Stimulated activated CD8-positive, alpha-beta memory T cell treated with anti-CD3 and anti-CD28 coated beads, Interleukin-7, amount 100 ng/mL, for 4 hours (primary cell): ENCODE measurements around the gene NRG3.

ENCODE experiments used
- DNase-seq, 2 donors: peaks; one replicate each; pipeline ENCODE4 v3.0.0-alpha.2; 2020; ENCODE audit warnings: low read depth in 2 of 2

The NRG3 gene

DNA sequence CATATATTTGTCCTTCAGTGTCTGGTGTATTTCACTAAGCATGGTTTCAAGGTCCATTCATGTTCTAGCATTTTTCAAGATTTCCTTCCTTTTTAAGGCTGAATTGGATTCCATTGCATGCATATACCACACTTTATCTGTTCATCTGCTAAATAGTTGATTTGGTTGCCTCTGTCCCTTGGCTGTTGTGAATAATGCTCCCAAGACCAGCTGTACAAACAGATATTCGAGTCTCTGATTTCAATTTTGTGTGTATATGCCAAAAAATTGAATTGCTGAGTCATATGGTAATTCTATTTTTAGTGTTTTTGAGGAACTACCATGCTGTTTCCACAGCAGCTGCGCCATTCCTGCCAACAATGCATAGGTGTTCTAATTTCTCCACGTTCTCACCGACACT, 216.4 kb downstream of the NRG3 start:
- no peak for DNase-seq

DNA sequence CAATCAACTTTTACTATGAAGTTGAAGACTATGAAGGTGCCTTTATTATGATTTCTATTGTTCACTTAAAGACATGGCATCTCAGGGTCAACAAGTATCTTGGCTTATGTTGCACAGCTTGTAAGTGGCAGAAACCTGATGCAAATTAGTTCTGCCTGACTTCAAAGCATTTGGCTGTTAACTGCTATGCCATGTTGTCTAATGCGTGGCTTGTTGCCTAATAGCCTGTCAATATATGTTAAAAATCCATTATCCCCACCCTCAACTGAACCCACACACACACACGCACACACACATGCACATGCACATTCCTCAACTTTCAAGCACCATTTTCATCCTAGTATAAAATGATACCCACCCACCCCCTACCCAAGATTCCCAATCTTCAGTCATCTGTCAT, 217.1 kb downstream of the NRG3 start:
- DNase-seq = no peak

DNA sequence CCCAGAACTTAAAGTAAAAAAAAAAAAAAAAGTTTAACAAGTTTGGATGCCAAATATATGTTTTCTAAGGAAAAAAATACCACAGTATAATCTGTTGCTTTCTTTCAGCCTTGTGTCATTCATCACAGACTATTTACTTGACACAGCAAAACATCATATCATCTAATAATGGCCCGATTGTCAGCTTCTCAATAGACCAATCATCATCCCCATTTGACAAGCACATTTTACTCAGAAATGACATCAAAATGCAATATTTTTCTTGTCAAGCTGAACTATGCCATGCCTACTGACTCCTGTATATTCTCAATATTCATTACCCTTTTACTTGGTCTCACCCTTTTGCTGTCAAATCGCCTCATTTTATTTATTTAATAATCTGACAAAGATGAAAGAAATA, 249.7 kb downstream of the NRG3 start:
- DNase-seq = no peak

DNA sequence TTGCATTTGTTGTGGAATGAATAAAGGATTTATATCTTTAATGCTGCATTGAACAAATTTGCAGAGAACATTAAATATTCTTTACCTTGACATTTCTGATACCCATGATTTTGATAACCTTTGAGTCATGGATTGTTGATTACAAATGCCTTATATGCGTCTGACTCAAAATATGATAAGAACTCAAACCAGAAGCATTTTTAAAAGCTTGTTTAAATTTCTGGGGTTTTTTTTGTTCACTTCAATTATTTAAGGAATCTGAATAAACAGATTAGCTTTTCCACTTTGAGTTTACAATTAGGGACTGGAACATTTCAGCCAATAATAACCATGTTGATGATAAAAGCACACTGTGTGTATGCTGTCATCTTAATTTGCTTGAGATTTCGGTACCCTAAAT, 253.5 kb downstream of the NRG3 start:
- DNase-seq = no peak

DNA sequence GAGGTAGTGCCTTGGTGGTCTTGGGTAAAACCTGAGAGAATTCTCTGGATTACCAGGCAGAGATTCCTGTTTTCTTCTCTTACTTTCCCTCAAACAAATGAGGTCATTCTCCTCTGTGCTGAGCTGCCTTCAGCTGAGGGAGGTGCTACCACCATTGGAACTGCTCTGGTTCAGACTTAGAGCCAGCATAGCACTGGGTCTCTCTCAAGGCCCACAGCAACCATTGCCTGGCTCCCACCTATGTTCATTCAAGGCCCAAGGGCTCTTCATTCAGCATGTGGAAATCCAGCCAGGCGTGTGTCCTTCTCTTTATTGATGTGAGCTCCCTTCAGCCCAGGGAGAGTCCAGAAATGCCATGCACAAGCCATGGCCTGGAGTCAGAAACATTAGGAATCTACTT, 261.1 kb downstream of the NRG3 start:
- no peak for DNase-seq

DNA sequence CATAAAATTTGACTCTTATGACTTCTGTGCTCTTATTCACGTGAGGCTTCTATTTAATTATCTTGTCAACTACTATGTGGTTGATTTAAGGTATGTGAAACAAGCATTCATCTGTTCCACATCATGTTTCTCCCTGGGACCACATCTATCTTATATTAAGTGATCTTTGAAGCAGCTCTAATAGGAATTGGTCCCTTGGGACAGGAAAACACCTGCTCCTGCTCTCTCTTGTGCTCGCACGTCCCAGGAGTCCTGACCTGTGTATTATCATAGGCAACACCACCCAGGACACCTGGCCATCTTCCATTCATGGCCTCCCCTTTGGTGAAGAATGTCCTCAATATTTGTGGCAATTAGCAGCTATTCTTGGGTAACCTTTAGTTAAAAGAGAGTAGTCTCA, 269.2 kb downstream of the NRG3 start:
- no peak for DNase-seq

DNA sequence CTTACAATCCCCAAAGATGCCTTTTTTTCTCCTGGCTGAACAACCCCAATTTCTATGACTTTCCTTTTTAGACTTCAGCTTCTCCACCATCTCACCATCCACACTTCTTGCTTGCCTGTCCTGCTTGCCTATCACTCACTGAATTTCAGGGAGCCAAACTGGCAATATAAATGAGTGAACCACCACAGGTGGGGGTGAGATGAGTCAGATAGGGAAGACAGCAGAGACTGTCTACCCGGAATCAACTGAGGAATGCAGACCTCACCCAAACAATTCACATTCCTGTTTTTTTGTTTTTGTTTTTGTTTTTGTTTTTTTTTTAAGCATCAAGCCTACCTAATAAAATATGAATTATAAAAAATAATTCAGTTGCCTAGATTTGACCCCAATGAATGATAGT, 273.8 kb downstream of the NRG3 start:
- DNase-seq = no peak

DNA sequence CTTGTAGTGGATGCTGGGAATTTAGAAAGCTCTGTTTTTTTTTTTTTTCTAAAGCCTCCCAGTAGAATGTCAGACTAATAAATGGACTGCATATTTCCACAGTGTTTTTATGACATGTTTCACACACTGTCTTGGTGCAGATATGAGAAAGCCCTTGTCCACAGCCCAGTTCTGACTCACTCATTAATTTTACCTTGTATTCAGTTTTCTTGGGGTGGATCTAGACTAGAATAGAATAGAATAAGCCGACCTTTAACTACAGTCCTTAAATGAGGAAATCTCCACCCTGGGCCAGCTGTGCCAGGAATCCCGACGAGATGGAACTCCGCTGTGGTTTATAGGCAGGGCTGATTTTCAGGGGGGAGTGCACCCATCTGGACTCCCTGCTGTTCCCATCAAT, 274.7 kb downstream of the NRG3 start:
- DNase-seq = no peak

DNA sequence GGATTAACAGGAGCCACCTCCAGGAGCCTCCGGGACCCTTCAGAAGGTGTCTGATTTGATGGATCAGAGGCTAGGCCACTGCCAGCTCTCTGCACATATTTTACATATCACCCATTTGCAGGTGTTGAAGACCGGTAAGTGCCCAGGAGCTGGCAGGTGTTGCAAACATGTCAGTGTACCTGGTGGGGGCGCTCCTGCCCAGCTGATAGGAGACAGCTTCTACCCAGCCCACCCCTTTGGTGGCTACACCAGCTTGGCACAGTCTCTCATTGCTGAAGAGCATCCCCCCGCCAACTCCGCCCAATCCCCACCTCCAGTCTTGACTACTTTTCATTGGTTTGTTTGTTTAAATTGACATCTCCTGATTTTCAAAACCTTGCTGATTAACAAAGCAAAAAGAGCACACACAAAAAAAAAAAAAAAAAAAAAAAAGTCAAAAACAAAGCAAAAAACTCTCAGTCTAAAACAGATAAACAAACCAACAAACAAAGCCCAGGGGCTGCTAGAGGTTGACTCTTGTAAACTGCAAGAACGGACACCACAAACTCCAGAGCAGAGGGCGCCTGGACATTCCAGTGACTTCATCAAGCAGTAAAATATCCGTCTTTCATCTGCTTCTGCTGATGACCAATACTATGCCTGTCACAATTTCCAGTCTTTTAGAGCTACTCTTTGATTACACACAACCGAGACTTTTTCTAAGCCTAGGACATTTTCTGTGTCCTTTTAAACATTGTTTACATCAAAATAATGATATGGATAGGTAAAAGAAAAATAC, 275.3 kb downstream of the NRG3 start:
- no peak for DNase-seq

DNA sequence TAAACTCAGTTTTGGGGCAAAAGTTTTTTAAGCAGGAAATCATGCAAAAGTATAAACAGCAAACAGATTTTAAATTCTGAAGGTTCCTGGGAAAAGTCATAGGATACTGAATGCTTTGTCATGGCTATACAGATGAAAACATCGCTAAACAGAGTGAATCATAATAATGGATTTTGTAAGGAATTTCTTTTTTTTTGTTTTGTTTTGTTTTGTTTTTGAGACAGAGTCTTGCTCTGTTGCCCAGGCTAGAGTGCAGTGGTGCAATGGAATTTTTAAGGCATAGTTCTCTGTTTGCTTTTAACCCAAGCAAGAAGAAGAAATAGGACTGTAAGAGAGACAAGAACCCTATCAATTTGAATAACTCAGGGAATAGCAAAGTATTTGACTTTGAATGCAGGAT, 285.3 kb downstream of the NRG3 start:
- DNase-seq = no peak

DNA sequence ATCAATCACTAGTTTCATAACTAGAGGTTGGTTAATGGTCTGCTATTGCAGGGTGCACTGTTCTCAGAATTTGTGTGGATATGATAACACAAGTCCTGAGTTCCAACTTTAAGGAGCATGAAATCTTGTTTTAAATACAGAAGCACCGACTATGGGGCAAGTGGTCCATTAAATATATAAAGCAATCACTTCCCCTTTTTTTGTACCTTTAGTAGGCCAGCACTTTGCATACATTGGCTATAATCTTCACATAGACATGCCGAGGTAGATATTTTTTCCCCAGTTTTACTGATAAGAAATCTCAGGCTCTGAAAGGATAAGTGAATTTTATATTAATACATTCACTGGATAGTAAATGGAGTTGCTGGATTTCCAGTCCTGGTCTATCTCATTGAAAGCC, 286.3 kb downstream of the NRG3 start:
- DNase-seq = no peak

DNA sequence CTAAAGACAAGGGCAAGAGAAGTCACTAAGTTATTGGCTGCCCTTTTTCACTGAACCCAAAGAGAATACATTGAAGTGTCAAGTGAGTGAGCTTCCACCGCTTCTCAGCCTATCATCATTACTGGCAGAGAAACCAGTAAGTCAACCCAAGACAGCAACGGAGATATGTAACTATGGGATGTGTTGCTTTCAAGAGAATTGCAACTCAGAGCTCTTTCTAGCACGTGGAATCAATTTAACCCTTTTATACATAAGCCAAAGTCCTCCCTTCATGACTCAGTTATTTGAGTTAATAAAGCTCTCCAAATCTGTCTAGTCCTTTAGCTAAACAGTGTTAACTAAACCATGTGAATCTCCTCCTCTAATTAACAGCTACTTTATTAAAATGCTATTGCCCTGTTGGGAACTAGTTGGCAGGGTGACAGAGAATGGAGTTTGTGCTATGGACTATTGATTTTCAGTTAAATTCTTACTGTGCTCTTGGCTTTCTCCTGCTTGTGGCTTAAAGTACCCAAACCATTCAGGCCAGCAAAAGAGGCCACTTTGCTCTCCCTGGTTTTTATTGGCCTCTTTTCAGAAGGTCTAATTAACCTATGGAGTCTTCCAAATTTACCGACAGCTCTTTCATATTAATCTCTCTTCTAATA, 287.7 kb downstream of the NRG3 start:
- DNase-seq = no peak

DNA sequence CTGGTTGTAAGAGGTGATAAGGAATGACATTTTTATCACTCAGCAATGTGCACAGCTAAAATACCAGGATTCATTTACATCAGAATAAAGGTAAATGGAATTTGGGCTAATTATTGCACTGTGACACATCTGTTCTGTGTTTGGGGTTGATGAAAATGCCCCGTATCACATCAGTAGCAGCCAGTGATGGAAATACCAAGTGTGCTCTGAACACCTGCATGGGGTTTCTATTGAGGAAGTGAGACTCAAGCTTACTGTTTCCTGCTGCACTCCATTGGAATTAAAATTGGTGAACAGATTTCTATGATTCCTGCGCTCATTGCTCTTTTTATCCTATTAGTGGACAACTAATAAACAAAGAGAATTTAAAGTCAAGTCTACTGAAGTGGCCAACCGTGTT, 296.9 kb downstream of the NRG3 start:
- no peak for DNase-seq

DNA sequence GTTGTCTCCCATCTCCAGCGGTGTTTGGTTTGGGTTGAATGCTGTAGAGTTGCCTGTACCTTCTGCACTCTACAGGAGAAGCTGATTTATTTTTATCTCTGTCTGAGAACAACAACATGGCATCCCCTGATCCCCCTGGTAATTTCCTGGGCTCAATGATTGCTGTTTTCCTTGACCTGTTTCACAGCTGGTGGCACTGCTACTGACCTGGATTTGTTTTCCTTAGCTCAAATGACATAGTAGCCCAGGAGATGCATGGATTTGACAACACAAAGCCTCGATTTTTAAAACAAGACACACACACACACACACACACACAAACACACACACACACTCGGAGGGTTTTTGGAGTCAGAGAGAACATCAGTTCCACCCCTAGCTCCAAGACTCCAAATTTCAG, 301.6 kb downstream of the NRG3 start:
- DNase-seq = no peak

DNA sequence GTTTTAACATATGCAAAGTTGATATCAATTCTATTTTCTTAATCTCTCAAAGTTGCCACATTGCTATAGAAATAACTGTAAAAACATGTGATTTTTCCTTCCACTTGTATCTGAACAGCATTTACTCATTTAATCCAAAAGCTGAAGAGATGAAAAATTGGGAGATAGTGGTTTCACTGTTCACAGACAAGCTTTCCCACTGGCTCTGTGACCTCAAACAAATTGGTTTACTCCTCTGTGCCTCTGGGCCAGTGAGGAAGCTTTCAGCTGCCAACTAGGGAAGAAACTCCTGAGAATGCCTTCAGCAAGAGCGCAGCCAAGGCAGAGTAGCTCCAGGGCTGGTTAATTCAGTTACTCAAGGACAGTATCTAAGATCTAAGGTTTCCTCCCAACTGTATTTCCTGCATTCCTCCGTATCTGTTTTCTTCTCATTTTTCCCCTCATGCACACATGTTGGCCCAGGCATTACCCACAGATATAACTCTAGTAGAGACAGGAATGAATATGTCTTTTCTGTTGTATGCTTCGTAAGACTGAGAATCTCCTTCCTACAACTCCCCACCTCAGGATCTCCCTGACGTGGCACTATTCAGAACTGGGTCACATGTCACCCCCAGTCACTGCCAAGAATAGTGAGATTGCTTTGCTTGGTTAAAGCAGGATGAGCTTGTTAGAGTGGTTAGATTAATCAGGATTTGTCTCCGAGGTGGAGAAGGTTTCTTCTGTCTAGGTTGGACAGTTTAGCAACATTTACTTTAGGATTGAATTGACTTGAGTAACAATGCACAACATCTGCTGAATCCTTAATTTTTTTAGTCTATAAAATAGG, 315.7 kb downstream of the NRG3 start:
- no peak for DNase-seq

DNA sequence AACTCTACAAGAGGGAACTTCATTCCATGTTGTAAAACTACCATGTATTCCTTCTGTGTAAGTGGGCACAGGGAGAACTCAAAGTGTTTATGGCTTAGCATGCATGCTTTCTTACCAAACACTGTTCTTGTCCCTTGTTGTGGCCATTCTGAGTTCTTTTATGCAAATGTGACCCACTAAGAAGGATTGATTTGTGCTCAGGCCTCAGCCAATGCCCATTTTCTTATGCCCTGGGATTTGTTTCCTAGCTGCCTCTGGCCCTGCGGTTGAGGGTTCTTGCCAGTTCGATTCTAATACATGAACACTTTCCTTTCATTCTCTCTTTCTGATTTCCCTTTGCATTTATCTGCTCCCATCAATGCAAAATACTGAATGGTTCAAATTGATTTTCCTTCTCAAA, 316.7 kb downstream of the NRG3 start:
- no peak for DNase-seq

DNA sequence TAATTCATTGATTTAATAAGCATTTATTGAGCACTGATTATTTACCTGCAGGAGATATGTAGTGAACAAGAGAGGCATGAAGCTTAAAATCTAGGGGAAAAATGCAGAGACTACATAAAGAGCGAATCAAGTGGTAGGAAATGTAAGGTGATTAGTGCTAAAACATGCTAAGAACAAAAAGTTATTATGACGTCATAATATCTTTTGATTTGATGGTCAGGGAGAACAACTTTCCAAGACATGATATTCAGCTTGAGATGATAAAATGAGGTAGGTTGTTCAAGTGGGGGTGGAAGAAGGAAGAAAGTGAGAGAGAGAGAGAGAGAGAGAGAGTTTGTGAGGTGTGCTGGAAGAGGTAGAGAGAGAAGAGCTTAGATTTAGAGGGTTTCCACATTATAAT, 317.7 kb downstream of the NRG3 start:
- DNase-seq = no peak

DNA sequence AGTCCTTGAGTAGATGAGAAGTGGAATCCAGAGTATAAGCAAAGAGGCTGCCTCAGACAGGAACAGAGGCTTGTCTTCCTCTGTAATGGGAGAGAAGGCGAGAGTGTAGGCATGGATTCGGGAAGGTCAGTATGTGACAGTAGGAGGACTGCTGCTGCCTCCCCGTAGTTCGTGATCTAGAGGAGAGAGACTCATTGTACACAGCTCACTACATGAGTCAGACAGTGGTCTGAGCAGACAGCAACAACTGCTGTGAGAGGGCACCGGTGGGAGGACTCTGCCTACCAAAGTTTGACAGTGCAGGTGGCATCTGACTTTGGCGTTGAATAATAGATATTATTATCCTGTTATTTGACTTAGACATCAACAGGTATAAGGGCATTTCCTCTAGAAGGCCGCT, 319.4 kb downstream of the NRG3 start:
- DNase-seq = no peak

DNA sequence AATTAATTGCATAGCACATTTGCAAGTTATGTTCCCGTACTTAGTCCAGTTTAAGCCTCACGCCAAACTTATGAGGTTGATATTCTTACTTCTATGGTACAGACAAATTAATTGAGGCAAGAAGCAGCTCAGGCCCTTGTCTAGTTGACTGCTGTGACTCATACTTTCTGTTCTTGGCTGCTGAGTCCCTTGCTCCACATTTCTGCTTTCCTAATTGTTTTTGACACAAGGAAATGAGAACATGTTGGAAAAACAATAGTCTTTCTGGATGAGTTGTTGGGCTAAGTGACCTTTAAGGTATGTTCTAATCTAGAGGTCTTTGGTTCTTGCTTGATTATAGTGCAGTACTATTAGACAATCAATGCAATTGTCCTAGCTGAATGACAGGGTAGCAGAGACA, 331.8 kb downstream of the NRG3 start:
- DNase-seq = no peak

DNA sequence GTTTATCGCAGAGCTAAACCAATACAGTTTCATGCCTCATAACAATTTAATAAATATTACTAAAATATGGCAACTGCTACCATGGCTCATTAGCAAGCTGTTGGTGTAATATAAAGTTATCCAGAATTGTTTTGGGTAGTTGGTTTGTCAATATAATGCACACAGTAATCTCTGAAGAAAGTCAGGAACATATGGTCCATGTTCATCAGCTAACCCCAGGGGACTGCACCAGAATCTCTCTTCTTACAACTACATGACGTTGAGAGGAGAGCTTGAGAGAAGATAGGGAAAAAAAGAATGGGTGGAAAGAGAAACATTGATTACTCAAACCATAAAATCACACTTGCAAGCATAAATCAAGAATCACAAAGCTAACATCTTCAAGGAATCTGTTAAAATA, 333.7 kb downstream of the NRG3 start:
- DNase-seq = no peak

DNA sequence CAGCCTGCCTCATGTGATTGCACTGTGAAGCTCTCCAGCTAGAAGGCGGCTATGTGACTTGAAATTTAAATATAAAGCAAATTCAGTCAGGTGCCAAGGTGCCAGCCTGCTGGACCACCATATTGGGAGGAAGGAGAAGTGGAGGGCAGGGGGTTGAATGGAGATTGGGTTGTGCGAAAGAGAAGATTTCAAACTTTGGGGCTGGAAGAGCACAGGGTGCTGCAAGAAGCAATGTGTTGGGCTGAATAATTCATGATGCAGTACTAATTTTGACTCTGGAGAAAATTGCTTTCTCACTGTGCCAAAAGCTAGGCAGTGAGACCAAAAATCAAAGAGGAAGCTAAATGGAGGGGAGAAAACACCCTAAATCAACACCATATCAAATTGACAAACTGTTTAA, 335.3 kb downstream of the NRG3 start:
- no peak for DNase-seq

DNA sequence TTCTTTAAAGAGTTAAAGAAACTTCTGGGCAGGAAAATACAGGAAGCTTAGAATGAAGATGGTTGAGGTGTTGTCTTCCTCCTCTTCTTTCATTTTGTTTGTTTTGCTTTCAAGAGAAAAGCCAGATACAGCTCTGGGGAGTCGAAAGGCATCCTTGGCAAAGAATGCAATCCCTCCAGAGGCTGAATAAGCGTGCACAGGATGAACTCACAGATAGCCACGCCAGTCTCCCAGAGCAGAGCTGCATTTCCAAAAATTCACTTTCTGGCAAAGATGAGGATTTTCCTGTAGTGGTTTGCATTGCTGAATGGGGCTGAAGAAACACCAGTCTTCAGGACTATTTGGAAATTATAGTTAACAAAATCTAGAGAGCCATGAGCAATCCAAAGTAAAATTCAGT, 336.4 kb downstream of the NRG3 start:
- DNase-seq = no peak

DNA sequence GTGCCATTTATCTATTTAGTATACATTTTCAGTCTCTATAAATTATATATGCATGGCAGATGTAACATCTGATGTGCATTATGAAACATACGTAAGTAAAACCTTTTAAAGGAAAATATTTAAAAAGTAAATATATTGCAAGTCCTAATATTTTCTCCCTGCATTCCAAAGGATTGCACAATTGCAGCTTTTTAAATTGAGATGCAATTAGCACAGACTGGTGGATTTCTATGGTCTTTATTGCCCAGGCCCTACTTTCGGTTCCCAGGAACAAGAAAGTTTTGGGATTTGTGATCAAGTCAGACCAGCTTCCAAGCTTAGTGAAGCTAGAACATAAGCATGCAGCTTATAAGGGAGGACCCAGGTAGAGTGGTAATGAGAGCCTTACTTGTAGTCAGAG, 337.8 kb downstream of the NRG3 start:
- no peak for DNase-seq
